NCI-H1092 treated with DMSO at 0.1 percent for 48 hours (cell line): Measurements from ENCODE around the gene SLC4A7.
"Not testable (repeated sequence)": the region's sequence is repeated elsewhere in the genome, so short reads cannot be mapped to it uniquely, and the experiment has no call there.

ENCODE experiments used
- DNase-seq: peaks from one replicate; lab custom pipeline; 2025; lab: John Stamatoyannopoulos, UW

The SLC4A7 gene

DNA sequence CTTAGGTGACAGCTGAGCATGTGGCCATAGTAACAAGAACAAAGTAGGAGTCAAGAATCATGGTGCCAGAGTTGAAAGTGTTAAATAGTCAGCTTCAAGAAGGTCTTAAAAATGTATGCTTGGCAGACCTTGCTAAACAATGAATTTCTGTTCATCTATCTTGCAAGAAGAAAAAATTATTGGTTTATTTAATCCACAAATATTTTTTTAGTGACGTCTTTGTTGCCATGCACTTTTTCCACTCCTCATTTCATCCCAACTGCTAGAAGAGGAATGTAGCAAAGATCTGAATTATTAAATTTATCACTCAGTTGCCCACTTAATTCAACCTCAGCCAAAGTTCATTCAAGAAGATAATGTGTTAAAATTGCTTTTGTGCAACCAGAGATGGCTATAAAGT, 3.2 kb upstream of the SLC4A7 start:
- no peak for DNase-seq

DNA sequence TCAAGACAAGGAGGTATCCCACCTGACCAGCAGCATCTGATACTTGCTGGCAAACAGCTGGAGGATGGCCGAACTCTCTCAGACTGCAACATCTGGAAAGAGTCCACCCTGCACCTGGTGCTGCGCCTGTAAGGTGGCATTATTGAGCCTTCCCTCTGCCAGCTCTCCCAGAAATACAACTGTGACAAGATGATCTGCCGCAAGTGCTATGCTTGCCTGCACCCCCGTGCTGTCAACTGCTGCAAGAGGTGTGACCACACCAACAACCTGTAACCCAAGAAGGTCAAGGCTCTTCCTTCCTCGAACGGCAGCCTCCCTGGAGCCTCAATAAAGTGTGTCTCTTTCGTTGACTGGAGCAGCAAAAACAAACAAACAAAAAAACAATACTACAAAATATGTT, 2.2 kb upstream of the SLC4A7 start:
- no peak for DNase-seq

DNA sequence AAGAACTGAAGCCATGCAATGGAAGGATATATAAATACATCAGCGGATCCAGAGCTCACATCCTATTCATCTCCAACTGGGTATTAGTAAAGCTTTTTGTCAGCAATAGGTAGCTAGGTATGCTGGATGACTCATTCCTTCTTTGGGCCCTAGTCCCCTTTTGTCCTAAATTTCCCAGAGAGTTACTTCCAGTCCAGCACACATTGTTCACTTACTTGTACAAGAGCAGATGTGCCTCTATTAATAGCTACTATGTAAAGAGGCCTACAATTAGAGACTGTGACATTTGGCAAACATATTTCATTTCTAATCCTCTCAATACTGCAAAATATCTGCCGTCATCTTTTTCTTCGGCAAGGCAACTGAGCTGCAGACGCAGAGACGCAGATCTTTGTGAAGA, 1.7 kb upstream of the SLC4A7 start:
- DNase-seq: no peak

DNA sequence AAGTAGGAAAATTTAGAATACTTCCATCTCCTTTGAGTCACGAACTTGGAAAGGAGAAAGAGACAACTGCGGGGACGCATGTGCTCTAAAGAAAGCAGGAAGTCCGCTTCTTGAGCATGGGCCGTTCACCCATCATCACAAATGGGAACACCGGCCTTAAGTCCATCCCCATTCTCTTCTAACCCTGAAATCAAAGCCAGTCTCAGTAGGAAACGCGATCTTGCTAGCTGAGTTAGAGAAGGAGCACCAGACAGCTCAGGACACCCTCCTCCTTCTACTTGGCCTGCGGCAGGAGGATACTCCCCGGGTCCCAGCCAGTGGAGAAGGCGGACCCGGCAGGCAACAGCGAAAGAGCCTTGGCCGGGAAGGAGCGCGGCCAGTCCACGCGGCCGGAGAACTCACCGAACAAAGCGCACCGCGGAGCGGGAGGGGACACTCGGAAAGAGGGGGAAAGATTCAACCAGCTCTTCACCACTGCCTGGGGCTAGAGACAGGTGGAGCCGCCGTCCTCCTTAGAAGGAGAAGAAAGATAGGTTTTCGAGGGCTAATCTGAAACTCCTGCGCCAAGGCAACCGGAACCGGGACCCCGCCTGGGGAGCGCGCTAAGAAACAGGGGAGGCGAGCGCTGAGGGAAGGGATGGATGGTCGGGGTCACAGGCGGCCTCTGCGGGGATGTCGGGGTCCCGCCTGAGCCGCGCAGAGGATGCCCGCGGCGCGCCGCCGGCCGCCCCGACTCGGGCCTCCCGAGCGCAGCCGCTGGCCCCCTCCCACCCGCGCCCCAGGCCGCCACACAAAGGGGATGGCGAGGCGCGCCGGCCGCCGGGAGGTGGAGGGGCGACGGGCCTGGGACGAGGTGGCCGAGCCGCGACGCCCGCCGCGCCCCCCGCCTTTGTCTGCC, 818 bp downstream of the SLC4A7 start:
- peak; percentile 59 for DNase-seq

DNA sequence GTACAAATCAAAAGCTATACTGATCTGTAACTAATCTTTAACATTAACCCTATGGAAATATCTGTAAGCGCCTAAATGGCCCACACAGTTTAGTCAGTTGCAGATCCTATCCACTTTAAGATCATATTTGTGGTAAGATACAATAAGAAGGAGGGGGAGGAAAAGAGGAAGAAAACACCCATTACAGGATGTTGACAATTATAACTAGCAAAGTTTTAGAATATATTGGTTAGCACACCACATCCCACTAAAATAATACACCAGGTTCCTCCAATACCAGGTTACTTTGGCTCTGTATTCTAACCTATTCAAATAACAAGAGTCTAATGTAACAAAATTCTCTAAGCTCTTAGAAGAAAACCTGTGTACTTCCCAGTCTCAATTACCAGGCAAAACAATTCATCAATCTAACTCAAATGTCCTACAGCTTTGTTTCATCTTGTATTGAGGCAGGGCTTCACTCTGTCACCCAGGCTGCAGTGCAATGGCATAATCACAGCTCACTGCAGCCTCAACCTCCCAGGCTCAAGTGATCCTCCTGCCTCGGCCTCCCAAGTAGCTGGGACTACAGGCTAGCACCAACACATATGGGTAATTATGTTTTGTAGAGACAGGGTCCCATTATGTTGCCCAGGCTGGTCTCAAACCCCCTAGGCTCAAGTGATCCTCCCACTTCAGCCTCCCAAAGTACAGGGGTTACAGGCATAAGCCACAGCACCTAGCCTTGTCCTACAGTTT, 4.2 kb downstream of the SLC4A7 start:
- no peak for DNase-seq

DNA sequence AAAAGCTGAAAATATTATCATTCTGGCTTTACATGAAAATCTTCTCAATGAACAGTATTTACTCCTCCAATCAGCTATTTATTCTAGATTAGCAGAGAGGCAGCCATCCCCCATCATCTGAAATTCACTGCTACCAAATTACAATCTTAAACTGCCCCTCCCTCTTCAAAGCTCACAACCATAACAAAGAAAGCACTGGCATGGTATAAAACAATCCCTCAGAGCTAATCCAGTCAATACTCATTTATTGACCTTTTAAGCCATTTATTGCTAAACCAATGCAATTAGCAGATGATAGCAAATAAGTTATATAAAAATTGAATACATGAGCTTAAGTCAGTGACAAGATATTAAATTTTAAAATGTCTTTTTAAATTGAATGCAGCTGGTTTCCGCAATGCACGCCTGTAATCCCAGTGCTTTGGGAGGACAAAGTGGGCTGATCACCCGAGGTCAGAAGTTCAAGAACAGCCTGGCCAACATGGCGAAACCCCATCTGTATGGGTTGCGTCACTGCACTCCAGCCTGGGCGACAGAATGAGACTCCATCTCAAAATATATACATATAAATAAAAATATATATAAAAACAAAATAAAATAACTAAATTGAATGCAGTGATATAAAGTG, 12.1 kb downstream of the SLC4A7 start:
- no peak for DNase-seq

DNA sequence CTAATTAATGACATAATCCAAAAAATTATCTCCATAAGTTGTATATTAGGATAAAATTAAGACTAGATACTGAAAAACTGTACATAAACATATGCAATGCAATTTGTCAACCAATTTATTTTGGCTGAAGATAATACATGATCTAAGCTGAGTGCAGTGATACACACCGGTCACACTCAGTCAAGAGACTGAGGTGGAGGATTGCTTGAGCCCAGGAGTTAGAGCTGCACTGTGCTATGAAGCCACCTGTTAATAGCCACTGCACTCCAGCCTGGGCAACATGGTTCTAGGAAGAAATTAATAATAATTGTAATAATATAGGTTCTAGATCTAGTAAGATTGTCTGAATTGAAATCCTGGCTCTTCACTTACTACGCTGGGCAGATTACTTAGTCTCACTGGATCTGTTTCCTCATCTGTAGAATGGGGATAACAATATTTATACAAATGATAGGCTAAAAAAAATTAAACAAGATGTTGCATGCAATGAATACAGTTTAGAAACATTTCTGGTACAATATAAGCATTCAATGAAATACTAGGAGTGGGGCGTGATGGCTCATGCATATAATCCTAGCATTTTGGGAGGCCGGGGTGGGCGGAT, 15.8 kb downstream of the SLC4A7 start:
- no peak for DNase-seq

DNA sequence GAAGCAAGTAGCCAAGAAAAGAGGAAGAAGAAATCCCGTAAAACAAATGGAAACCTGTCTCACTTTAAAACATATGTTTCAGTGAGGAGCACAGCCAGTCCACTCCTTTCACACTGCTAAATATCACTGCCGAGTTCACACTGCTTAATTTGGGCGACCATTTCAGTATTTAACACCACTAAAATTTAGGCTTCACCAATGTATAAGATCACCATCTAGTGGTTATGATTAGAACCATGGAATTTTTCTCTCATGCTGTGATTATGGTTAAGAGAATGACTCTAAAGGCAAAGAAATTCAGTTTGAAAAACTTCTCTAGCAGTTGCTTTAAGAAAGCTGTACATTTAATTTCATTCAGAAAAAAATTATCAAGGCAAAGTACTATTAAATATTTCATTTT, 16.6 kb downstream of the SLC4A7 start:
- DNase-seq: peak; percentile 14

DNA sequence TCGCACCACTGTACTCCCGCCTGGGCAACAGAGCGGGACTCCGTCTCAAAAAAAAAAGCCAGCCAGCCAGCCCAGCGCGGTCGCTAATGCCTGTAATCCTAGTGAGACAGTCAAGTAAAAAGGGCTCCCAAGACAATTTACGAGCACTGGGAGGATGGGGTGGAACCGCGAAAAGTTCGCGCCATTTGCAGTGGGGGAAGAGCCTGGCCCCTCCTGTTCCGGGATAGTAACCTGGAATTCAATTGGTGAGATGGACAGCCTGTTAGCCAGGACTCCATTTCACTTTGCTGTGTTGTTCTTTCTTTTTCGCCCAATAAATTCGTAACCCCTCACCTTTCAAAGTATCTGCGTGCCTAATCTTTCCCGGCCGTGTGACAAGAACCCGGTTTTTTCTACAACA, 19.5 kb downstream of the SLC4A7 start:
- DNase-seq: no peak

DNA sequence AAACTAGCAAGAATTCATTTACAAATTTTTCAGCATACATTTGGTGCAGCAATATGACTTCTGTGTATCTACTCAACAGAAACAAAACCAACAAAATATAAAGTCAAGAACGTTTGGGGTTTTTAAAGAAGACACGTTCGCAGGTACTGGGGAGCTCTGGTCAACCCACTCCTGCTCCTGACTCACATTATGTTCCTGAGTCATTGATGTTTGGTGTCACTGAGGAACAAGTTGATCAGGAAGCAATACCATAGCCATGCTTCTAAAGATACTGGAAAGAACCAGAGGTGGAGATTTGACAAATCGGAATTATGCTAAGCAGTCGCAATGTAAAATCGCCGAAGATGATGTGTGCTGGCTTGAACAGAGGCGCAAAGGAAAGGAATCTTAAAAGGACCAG, 22.0 kb downstream of the SLC4A7 start:
- DNase-seq: no peak

DNA sequence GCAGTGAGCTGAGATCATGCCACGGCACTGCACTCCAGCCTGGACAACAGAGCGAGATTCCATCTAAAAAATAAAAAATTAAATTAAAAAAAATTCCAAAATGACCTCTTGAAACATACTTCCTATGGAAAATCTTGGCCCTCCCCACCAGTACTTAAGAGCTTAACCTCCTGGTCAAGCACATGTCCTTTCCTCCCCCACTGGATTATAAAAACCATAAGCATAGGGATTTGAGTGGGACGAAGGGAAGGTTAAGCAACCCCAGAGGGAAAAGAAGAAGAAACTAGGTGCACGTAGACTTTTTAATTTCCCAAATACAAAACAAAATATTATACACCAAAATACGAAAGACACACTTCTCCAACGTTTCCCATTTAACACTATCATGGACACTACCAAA, 25.3 kb downstream of the SLC4A7 start:
- no peak for DNase-seq

DNA sequence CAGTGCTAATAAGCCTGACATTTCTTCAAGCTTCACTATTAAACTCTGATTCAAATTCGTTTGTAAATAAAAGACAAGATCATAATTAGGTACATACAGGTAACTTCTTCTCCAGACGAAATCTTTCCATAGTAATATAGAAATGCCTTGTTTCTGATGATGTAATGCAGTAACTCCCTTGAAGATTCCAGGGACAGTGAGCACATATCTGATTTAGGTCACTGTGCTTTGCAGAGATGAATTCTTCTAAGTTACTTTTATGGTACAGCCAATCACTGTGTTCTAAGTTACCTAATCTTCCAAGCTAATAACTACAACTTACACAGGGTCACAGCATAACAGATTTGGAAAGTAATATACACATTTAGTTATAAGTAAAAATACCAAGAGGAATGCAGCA, 27.6 kb downstream of the SLC4A7 start:
- no peak for DNase-seq

DNA sequence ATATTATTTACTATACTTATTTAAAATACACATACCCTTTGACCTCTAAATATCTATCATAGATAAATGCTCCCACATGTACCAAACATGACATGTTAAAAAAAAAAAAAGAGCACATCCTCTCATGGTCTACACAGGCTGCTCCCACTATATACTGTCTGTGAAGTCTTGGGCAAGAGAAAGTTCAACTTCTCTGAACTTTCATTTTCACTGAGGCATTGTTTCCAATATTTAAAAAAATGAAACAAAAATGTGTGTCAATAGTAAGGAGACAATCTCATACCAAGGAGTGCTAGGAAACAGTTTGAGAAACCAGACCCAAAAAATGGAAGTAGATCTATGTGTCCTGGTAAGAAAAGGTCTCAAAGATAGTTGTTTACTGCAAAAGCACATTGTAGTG, 29.3 kb downstream of the SLC4A7 start:
- DNase-seq: no peak

DNA sequence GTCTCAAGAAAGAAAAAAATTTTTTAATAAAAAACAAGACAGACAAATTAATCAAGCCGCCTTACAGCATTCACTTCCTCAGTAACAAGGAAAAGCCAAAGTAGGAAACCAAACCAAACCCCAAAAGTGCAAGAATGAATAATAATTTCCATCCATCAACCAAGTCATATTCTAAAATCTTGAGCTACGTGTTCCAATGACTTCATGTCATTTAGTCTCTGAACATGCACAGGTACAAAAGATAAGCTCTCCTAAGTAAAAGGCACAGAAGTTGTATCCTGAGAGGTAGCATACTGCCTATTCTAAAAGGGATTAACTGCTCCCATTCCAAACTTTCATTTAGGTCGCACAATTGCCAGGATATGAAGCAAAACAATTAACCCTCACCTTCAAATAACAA, 29.7 kb downstream of the SLC4A7 start:
- no peak for DNase-seq

DNA sequence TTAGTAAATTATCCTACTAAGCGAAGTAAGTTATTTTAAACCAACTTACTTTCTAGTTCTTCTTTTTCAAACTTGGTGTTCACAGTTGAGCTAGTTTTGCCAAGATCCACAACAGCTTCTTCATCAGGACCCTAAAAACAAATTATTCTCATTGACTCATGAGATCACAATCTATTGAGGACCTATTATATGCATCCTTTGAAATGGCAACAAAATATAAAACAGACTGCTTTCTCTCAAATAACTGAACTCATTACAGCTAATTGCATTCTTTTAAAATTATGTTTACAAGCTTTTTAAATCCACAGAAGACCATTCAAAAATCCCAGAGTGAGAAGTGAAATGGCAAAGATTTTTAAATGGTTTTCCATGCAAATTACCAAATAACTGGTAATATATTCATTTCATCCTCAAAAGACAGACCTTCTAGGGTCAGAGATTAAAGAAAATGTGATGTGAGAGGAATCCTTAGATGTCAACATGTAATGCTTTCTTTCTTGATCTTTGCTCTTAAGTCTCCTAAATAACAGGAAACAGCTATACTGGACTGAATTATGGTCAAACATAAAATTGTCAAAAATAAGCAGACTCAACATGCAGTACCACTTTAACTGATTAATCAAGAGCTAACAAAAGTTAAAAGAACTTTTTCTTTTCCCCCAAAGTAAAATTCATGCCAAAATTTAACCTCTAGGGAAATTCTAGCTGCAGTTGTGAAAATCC, 31.7 kb downstream of the SLC4A7 start:
- DNase-seq: no peak

DNA sequence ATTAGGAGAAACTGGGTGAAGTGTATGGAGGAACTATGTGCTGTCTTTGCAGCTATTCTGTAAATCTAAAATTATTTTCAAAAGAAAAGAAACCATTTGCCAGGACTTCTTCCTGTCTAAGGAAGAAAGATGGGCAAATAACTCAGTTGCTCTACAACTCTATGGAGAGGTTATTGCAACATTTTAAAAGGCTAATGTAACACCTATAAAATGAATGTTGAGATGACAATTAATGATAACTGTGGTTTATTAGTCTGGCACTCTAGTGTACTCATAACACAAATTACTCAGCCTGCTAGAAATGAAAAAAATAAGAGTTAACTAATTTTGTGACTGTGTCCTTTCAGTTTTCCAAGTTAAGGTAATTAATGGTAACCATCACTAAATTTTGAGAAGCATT, 32.3 kb downstream of the SLC4A7 start:
- no peak for DNase-seq

DNA sequence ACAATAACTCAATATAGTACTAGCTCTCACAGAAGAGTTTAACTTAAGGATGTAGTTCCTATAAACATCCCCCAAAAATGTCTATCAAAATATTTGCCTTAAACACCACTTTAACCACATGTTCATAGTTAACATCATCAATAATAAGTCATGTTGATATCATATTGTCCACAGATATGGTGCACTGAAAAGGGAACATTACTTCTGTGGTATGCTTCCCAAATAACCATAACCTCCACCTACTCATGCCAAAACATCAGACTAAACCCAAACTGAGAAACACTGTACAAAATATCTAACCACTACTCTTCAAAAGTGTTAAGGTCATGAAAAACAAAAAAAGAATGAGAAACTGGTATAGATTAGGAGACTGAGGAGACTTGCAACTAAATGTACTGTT, 32.9 kb downstream of the SLC4A7 start:
- DNase-seq: no peak

DNA sequence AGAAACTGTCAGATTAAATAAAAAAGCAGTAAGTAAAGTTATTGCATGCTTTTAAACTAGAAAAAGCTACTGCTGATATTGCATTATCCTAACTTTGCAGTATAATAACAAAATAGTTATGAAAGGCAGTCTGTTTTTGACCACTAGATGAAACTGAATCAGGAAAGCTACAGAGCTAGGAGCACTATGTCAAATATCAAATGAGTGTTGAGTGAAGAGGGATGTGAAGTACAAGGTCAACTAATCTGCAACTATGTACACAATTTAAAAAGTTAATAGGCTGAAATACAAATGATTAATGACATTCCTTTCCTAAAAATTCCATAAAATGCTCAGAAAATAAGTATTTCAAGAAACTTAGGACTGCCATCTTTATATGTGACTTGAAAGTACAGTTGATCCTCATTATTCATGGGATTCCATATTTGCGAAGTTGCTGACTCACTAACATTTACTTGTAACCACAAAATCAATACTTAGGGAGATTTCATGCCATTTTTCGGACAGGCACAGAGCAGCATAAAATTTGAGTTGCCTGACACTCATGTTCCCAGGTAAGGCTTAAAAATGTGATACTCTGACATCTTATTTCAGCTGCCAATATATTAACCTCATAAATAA, 34.5 kb downstream of the SLC4A7 start:
- no peak for DNase-seq

DNA sequence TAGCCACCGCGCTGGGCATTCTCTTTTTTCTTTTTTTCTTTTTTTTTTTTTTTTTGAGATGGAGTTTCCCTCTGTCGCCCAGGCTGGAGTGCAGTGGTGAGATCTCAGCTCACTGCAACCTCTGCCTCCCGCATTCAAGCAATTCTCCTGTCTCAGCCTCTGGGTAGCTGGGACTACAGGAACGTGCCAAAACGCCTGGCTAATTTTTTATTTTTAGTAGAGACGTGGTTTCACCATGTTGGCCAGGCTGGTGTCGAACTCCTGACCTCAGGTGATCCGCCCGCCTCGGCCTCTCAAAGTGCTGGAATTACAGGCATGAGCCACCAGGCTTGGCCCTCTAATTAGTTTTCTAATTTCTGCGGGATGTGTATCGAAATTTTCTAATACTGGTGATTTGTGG, 41.2 kb downstream of the SLC4A7 start:
- not testable (repeated sequence) for DNase-seq

DNA sequence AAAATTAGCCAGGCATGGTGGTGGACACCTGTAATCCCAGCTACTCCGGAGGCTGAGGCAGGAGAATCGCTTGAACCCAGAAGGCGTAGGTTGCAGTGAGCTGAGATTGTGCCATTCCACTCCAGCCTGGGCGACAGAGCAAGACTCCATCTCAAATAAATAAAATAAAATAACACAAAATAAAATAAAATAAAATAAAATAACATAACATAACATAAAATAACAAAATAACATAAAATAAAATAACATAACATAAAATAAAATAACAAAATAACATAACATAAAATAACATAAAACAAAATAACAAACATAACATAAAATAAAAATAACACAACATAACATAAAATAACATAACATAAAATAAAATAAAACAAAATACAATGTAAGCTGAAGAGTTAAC, 45.8 kb downstream of the SLC4A7 start:
- DNase-seq: not testable (repeated sequence)

DNA sequence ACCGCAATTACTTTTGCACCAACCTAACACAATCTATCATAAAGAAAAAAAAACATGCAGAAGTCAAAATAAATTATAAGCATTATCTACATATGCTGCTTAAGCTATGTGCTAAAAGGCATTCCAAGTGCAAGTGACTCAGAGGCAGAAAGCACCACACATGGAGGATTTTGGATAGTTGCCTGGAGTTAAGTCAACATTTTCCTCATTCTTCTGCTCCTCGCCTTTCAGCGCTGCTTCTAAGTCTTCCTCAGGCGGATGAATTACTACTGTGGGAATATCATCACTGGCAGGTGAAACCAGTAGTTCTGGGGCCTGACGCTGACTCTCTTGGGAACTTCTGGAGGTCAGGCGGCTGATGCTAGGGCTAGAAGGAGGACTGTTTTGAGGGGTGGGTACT, 53.1 kb downstream of the SLC4A7 start:
- DNase-seq: no peak
